Mesothelial cell of epicardium (in vitro differentiated cells): Measurements from ENCODE around the gene FKBP11. TPM values are rescaled to one million over a fixed set of nuclear protein-coding genes. Genes with fewer than 3 reads are reported as not detected.

Source experiments
- DNase-seq, 2 experiments: peaks; one replicate each; pipeline ENCODE4 v3.0.0; 2021; ENCODE audit warnings: low spot score in 2 of 2; ENCODE audit not compliant: unreplicated experiment in 2 of 2
- H3K27ac Mint-ChIP-seq: 2 replicates; pipeline ENCODE4 v1.8.0; 2021; ENCODE audit warnings: mixed read lengths
- H3K27me3 Mint-ChIP-seq: 2 replicates; pipeline ENCODE4 v1.8.0; 2021; ENCODE audit warnings: low read depth, mixed read lengths
- H3K36me3 Mint-ChIP-seq: 2 replicates; pipeline ENCODE4 v1.8.0; 2021; ENCODE audit warnings: mixed read lengths
- H3K4me1 Mint-ChIP-seq: 2 replicates; pipeline ENCODE4 v1.8.0; 2021; ENCODE audit warnings: mixed read lengths
- H3K4me3 Mint-ChIP-seq: 2 replicates; pipeline ENCODE4 v1.8.0; 2021; ENCODE audit warnings: mild to moderate bottlenecking, moderate library complexity, mixed read lengths
- H3K9me3 Mint-ChIP-seq: 2 replicates; pipeline ENCODE4 v1.8.0; 2021; ENCODE audit warnings: mixed read lengths
- total RNA-seq: library from RNA; stranded (reverse); gene quantifications from 3 replicates; pipeline ENCODE4 v1.2.1, GENCODE V29; 2021
- TF ChIP-seq, protein P1 (sequence below): fragments of 200-600 bp; sonication (generic); IDR thresholded peaks from one replicate; pipeline ENCODE4 v1.5.0; 2021; ENCODE audit warnings: antibody characterized with exemption; ENCODE audit not compliant: unreplicated experiment

The FKBP11 gene
- total RNA-seq, 1 donor from 2014 or later, result 33.7 TPM

GRCh38 chr12:48970702-48971334, 45.5 kb upstream of the FKBP11 start:
- Mint-ChIP-seq H3K9me3 (no peaks in the 10 kb centered on the region), H3K27me3 (peaks cover 83% of the 10 kb centered on the region), H3K36me3 (no peaks in the 10 kb centered on the region), H3K27ac (no peak overlapping the region), H3K4me1 (peaks cover 29% of the 10 kb centered on the region), H3K4me3 (peak overlapping the region; percentile 74)
- TF ChIP-seq, protein P1, sequence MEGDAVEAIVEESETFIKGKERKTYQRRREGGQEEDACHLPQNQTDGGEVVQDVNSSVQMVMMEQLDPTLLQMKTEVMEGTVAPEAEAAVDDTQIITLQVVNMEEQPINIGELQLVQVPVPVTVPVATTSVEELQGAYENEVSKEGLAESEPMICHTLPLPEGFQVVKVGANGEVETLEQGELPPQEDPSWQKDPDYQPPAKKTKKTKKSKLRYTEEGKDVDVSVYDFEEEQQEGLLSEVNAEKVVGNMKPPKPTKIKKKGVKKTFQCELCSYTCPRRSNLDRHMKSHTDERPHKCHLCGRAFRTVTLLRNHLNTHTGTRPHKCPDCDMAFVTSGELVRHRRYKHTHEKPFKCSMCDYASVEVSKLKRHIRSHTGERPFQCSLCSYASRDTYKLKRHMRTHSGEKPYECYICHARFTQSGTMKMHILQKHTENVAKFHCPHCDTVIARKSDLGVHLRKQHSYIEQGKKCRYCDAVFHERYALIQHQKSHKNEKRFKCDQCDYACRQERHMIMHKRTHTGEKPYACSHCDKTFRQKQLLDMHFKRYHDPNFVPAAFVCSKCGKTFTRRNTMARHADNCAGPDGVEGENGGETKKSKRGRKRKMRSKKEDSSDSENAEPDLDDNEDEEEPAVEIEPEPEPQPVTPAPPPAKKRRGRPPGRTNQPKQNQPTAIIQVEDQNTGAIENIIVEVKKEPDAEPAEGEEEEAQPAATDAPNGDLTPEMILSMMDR, result no peak
- DNase-seq, result no peak

GRCh38 chr12:48969833-48970701, 44.8 kb upstream of the FKBP11 start:
- Mint-ChIP-seq H3K27ac (no peak overlapping the region), H3K4me1 (peaks cover 29% of the 10 kb centered on the region), H3K27me3 (peaks cover 83% of the 10 kb centered on the region), H3K9me3 (no peaks in the 10 kb centered on the region), H3K4me3 (peak overlapping the region; percentile 74), H3K36me3 (no peaks in the 10 kb centered on the region)
- no peak for DNase-seq
- TF ChIP-seq, protein P1, result no peak

DNA sequence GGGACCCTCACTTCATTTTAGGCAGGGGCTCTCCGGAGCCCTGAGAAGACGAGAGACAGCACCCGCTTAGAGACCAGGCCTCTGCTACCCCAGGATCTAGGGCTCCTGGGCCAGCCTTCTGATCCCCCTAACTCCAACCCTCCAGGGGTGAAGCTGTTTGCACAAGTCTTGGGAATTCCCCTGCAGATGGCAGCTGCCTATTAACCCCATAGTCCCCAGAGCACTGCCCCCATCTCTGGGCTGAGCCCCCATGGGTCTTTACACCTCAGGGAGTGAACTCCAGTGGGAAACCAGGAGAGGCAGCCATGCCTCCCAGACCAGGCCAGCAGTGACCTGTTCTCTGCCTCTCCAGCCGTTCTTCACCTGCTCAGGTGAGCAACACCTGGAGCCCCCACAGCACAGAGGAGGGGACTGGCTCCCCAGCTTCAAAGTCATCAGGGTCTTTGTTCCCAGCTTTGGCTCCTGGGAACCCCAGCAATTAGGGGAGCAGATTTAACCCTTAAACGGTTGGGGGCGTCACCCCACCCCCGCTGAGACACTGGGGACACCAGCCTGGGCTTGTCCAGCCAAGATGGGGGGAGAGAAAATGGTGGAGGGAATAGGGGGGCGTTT, 44.0 kb upstream of the FKBP11 start:
- Mint-ChIP-seq H3K4me1 (peaks cover 29% of the 10 kb centered on the region), H3K9me3 (no peaks in the 10 kb centered on the region), H3K27ac (no peak overlapping the region), H3K36me3 (no peaks in the 10 kb centered on the region), H3K4me3 (peak overlapping the region; percentile 20), H3K27me3 (peaks cover 75% of the 10 kb centered on the region)
- DNase-seq, result no peak
- TF ChIP-seq, protein P1, result no peak

- TF ChIP-seq, protein P1, result no peak
- Mint-ChIP-seq H3K4me1 (peaks cover 29% of the 10 kb centered on the region), H3K4me3 (no peak overlapping the region), H3K27ac (no peak overlapping the region), H3K9me3 (no peaks in the 10 kb centered on the region), H3K36me3 (no peaks in the 10 kb centered on the region), H3K27me3 (peaks cover 70% of the 10 kb centered on the region)
- DNase-seq, result no peak
Observed at GRCh38 chr12:48968467-48968866, 43.2 kb upstream of the FKBP11 start.

DNA sequence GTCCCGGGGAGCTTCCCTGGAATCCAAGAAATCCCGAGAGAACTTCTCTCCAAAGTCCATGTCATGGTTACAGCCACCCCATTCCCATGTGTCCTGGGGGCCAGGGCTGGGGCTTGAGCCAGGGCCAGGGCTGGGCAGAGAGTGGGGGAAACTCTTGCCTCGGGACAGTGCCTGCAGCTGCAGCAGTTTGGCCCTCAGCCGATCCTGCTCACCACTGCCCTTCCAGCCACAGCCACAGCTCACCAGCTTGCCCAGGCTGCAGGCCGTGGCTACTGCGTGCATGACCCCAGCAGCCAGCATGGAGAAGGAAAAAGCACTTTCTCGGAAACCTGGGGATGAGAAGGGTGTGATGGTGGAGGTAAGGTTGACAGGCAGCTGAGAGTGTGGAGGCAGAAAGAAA, 42.7 kb upstream of the FKBP11 start:
- Mint-ChIP-seq H3K36me3 (no peaks in the 10 kb centered on the region), H3K27ac (no peak overlapping the region), H3K9me3 (no peaks in the 10 kb centered on the region), H3K27me3 (peaks cover 65% of the 10 kb centered on the region), H3K4me3 (no peak overlapping the region), H3K4me1 (peaks cover 29% of the 10 kb centered on the region)
- no peak for DNase-seq
- TF ChIP-seq, protein P1, result no peak
